NCI-H526 (cell line): ENCODE measurements around the gene JAM3.
"Not testable (repeated sequence)": the region's sequence is repeated elsewhere in the genome, so short reads cannot be mapped to it uniquely, and the experiment has no call there.

Source experiments
- DNase-seq, 2 experiments: peaks; one replicate each; lab custom pipeline; 2025; lab: John Stamatoyannopoulos, UW

JAM3 gene

GRCh38 chr11:134181707-134182106 is 112.8 kb downstream of the JAM3 start:
- no peak for DNase-seq

GRCh38 chr11:134188092-134188491 is 119.2 kb downstream of the JAM3 start:
- not testable (repeated sequence) for DNase-seq

DNA sequence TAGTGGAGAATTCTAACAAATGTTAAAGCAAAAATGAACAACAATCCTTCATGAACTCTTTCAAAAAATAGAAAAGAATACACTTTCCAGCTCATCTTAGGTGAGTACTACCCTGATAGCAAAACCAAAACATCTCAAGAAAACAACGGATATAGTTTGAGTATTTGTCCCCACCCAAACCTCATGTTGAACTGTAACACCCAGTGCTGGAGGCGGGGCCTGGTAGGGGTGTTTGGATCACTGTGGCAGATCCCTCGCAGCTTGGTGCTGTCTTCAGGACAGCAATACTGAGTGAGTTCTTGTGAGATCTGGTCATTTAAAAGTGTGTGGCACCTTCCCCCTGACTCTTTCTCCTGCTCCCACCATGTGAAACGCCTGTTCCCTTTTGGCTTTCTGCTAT is 127.9 kb downstream of the JAM3 start:
- no peak for DNase-seq

GRCh38 chr11:134199531-134199930 is 130.7 kb downstream of the JAM3 start:
- no peak for DNase-seq

GRCh38 chr11:134200688-134201087 is 131.8 kb downstream of the JAM3 start:
- no peak for DNase-seq
